Measurements from ENCODE around the gene NUF2.

Gene NUF2

GRCh38 chr1:163401211-163401610 is 79.5 kb downstream of the NUF2 start:
- DNase-seq (ENCODE audit: low read depth), result no peak
